Measurements from ENCODE around the gene NLRP9. TPM values are rescaled to one million over a fixed set of nuclear protein-coding genes. Genes with fewer than 3 reads are reported as not detected.
"Not testable (repeated sequence)": the region's sequence is repeated elsewhere in the genome, so short reads cannot be mapped to it uniquely, and the experiment has no call there.

The NLRP9 gene
- total RNA-seq, 2 experiments from 2014 or later: not detected

DNA sequence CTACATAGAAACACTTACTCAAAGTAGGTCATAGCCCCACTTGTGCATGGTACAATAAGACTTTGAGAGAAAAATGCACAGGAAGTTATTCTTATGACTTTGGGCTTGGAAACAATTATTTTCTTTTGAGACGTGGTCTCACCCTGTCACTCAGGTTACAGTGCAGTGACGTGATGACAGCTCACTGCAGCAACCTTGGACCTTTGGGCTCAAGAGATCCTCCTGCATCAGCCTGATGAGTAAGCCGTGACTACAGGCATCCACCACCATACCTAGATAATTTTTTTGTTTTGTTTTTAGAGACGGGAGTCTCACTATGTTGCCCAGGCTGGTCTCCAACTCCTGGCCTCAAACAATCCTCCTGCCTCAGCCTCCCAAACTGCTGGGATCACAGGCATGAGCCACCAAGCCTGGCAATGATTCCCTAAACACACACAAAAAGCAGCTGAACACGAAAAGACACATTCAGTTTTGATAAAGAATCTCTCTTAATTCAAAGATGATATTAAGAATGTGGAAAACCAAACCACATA, 17.9 kb downstream of the NLRP9 start:
- H3K4me1 Mint-ChIP-seq (ENCODE audit: low read depth): no peaks in the 10 kb centered on the region
- peaks cover 14% of the 10 kb centered on the region for H3K9me3 Mint-ChIP-seq
- DNase-seq: no peak
- CTCF ChIA-PET: no interaction called here
- H3K27me3 Mint-ChIP-seq (ENCODE audit: low read depth): peaks cover 46% of the 10 kb centered on the region
- no peak overlapping the region for H3K4me3 Mint-ChIP-seq
- peaks cover 2% of the 10 kb centered on the region for H3K36me3 Mint-ChIP-seq (ENCODE audit: low read depth)
- intact Hi-C loops (cut with micrococcal nuclease): no loop called here
- H3K27ac Mint-ChIP-seq: no peak overlapping the region

DNA sequence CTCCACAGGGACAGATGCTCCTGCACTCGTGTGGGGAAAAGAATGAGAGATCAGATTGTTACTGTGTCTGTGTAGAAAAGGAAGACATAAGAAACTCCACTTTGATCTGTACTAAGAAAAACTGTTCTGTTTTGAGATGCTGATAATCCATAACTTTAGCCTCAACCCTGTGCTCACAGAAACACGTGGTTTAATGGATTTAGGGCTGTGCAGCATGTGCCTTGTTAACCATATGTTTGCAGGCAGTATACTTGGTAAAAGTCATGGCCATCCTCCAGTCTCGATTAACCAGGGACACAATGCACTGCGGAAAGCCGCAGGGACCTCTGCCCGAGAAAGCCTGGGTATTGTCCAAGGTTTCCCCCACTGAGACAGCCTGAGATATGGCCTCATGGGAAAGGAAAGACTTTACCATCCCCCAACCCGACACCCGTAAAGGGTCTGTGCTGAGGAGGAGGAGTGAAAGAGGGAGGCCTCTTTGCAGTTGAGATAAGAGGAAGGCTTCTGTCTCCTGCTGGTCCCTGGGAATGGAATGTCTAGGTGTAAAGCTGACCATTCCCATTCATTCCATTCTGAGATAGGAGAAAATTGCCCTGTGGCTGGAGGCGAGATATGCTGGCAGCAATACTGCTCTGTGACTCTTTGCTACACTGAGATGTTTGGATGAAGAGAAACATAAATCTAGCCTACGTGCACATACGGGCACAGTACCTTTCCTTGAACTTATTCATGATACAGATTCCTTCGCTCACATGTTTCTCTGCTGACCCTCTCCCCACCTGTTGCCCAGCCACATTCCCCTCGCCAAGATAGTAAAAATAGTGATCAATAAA, 20.1 kb downstream of the NLRP9 start:
- H3K4me3 Mint-ChIP-seq; H3K36me3 Mint-ChIP-seq (ENCODE audit: low read depth); H3K4me1 Mint-ChIP-seq (ENCODE audit: low read depth); CTCF ChIA-PET; intact Hi-C loops (cut with micrococcal nuclease); DNase-seq; H3K27ac Mint-ChIP-seq: not testable (repeated sequence)
- H3K27me3 Mint-ChIP-seq (ENCODE audit: low read depth): peaks cover 51% of the 10 kb centered on the region
- peaks cover 14% of the 10 kb centered on the region for H3K9me3 Mint-ChIP-seq

DNA sequence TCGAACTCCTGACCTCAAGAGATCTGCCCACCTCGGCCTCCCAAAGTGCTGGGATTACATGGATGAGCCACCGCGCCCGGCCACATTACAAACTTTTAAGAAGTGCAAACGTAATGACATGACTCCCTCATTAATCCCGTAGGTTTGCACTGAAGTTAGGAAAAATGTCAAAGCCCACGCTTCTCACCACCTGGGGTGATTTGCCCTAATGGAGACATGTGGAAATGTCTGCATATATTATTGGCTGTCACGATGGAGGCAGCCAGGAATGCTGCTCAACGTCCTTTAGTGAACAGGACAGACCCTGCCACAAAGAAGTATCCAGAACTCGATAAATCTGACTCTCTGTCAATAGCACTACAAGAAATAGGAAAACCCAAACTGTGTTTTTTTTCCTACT, 21.0 kb downstream of the NLRP9 start:
- Mint-ChIP-seq H3K4me1 (ENCODE audit: low read depth) (no peaks in the 10 kb centered on the region), H3K27me3 (ENCODE audit: low read depth) (peaks cover 45% of the 10 kb centered on the region), H3K27ac (no peak overlapping the region), H3K4me3 (no peak overlapping the region), H3K36me3 (ENCODE audit: low read depth) (peaks cover 2% of the 10 kb centered on the region), H3K9me3 (peaks cover 13% of the 10 kb centered on the region)
- CTCF ChIA-PET: no interaction called here
- DNase-seq: no peak
- intact Hi-C loops (cut with micrococcal nuclease): no loop called here

DNA sequence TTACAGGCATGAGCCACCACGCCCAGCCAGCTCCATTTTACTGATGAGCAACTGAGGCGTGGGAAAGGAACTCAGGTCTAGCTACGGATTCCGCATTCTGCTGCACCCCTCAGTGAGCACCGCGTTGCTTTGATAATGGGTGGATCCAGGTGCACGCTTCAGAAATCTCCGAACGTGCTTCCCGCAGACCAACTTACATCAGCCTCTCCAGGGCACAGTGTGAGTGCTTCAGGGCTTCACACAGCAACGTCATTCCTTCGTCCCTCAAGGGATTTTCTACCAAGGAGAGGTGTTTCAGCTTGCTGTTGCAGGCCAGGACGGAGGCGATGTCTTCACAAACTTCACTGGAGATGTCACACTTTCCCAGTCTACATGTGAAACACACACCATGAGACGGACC, 21.7 kb downstream of the NLRP9 start:
- intact Hi-C loops (cut with micrococcal nuclease): no loop called here
- H3K27ac Mint-ChIP-seq: no peak overlapping the region
- H3K4me3 Mint-ChIP-seq: no peak overlapping the region
- no peaks in the 10 kb centered on the region for H3K36me3 Mint-ChIP-seq (ENCODE audit: low read depth)
- CTCF ChIA-PET: no interaction called here
- H3K27me3 Mint-ChIP-seq (ENCODE audit: low read depth): peaks cover 41% of the 10 kb centered on the region
- peaks cover 6% of the 10 kb centered on the region for H3K9me3 Mint-ChIP-seq
- DNase-seq: no peak
- no peaks in the 10 kb centered on the region for H3K4me1 Mint-ChIP-seq (ENCODE audit: low read depth)

DNA sequence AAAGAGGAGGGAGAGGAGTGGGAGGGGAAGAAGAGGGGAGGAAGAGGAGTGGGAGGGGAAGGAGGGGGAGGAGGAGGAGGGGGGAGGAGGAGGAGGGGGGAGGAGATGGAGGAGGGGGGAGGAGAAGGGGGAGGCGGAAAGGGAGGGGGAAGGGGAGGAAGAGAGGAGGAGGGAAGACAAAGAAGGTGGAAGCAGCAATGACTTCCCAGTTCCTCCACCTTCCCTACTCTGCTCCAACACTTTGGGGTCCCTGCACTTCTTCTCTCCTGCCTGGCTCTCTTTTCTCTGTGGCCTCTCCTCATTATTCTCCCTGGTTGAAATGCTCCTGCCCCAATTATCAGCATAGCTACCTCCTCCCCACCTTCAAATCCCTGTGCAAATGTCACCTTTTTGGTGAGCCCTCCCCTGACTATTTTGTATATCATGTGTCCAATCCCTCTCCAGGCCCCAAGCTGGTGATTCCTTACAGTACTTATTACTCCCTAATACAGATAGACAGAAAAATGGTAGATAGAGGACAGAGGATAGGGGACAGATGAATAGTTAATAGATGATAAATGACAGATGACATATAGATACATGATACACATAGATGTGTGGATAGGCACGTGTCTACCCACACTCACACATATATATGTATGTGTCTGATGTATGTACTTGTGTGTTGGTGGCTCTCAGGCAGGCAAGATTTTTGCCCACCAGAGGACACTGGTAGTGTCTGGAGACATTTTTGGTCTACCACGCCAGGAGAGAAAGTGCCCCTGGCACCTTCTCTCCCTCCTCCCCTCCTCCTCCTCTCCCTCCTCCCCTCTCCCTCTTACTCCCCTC, 25.2 kb downstream of the NLRP9 start:
- CTCF ChIA-PET: no interaction called here
- no peak overlapping the region for H3K27ac Mint-ChIP-seq
- DNase-seq: no peak
- H3K27me3 Mint-ChIP-seq (ENCODE audit: low read depth): peaks cover 19% of the 10 kb centered on the region
- no peak overlapping the region for H3K4me3 Mint-ChIP-seq
- H3K36me3 Mint-ChIP-seq (ENCODE audit: low read depth): no peaks in the 10 kb centered on the region
- no peaks in the 10 kb centered on the region for H3K4me1 Mint-ChIP-seq (ENCODE audit: low read depth)
- intact Hi-C loops (cut with micrococcal nuclease): no loop called here
- H3K9me3 Mint-ChIP-seq: no peaks in the 10 kb centered on the region

DNA sequence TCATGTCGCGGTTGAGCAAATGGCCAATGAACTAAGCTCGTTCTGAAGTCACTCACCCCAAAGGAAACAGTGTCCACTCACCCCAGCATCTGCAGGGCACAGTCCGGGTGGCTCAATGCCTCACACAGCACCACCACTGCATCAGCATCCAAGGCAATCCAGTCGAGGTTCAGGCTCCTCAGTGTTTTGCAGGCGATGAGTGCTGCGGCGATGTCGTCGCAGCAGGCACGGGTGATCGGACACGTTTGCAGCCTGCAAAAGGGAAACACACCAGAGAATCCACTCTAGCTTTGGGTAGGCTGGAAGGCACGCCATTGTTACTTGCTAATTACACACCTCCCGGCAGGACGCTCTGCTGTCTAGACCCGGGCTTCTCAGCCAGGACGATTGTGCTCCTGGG, 26.5 kb downstream of the NLRP9 start:
- CTCF ChIA-PET: no interaction called here
- no peak overlapping the region for H3K27ac Mint-ChIP-seq

DNA sequence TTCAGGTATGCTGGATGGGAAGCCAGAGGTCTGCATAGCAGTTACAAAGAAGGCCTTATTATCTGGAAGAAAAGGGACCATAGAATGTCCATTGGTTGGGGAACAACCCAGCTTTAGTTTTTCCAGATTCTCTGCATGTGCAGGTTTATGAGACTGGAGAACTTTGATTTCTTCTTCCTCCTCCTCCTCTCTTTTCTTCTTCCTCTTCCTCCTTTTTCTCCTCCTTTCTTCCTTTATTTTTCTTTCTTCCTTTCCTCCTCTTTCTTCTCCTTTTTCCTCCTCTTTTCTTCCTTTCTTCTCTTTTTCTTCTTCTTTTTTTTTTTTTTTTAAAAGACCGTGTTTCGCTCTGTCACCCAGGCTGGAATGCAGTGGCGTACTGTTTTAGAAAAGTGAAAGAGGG, 32.2 kb downstream of the NLRP9 start:
- Mint-ChIP-seq H3K4me3 (no peak overlapping the region), H3K27me3 (ENCODE audit: low read depth) (no peaks in the 10 kb centered on the region), H3K27ac (no peak overlapping the region), H3K4me1 (ENCODE audit: low read depth) (peaks cover 2% of the 10 kb centered on the region), H3K36me3 (ENCODE audit: low read depth) (peaks cover 14% of the 10 kb centered on the region), H3K9me3 (no peaks in the 10 kb centered on the region)
- intact Hi-C loops (cut with micrococcal nuclease): no loop called here
- CTCF ChIA-PET: no interaction called here
- DNase-seq: no peak

More for the DNA sequence above, 26.5 kb downstream of the NLRP9 start:
- Mint-ChIP-seq H3K36me3 (ENCODE audit: low read depth) (no peaks in the 10 kb centered on the region), H3K4me1 (ENCODE audit: low read depth) (no peaks in the 10 kb centered on the region), H3K9me3 (no peaks in the 10 kb centered on the region), H3K4me3 (no peak overlapping the region), H3K27me3 (ENCODE audit: low read depth) (peaks cover 8% of the 10 kb centered on the region)
- DNase-seq: no peak
- intact Hi-C loops (cut with micrococcal nuclease): no loop called here

DNA sequence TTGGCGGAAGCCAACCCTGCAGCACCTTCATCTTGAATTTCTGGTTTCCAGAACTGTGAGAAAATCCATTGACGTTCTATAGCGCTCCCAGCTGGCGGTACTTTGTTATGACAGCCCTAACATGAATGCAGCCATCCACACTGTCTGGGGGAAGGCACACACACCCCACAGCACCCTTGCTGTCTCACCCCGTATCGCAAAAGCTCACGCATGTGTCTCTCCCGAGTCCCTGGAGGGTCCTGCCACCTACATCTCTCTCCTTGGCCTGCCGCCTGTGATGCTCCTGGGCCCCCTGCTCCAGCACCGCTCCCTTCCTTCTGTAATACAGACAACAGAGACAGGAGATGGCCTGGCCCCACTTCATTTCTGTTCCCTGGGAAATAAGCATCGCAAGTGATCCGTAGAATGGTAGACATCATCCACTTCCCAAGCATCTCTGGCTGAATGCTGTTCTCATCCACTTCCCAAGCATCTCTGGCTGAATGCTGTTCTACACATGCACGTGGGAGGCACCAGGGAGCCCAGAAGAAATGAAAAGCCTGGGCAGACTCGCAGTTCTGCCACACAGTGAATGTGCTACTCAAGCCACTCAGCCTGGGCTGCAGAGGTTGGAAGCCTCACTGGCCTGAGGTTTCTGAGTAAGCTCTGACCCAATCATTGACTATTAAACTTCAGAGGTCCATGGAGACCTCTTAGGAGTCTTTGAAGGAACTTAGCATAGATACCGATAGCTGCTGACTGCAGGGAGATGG, 33.5 kb downstream of the NLRP9 start:
- intact Hi-C loops (cut with micrococcal nuclease): no loop called here
- H3K4me1 Mint-ChIP-seq (ENCODE audit: low read depth): peaks cover 2% of the 10 kb centered on the region
- no peak overlapping the region for H3K4me3 Mint-ChIP-seq
- H3K36me3 Mint-ChIP-seq (ENCODE audit: low read depth): peaks cover 20% of the 10 kb centered on the region
- CTCF ChIA-PET: no interaction called here
- H3K9me3 Mint-ChIP-seq: no peaks in the 10 kb centered on the region
- no peak overlapping the region for H3K27ac Mint-ChIP-seq
- DNase-seq: no peak
- no peaks in the 10 kb centered on the region for H3K27me3 Mint-ChIP-seq (ENCODE audit: low read depth)

DNA sequence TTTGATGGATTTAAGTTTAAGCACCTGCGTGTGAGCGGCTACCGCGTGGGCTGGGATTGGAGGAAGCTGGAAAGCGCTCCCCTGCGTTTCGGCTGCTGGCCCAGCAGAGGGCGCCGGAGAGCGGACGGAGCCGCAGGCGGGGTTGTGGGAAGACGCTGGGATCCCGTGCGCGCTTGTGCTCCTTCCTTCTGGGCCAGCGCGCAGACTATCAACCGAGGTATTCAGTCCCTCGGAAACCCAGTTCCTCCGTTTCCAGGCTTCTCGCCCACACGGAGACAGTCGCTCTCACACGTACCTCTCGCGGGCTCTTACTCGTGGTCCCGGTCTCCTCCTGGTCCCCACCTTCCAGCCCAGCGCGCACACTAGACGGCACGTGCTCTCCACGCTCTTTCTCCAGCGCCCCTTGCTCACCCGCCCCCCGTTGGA, 34.4 kb downstream of the NLRP9 start:
- Mint-ChIP-seq H3K9me3 (no peaks in the 10 kb centered on the region), H3K4me3 (no peak overlapping the region), H3K27ac (no peak overlapping the region), H3K4me1 (ENCODE audit: low read depth) (peaks cover 2% of the 10 kb centered on the region), H3K36me3 (ENCODE audit: low read depth) (peaks cover 22% of the 10 kb centered on the region), H3K27me3 (ENCODE audit: low read depth) (no peaks in the 10 kb centered on the region)
- intact Hi-C loops (cut with micrococcal nuclease): no loop called here
- DNase-seq: peak; percentile 51
- CTCF ChIA-PET: no interaction called here

DNA sequence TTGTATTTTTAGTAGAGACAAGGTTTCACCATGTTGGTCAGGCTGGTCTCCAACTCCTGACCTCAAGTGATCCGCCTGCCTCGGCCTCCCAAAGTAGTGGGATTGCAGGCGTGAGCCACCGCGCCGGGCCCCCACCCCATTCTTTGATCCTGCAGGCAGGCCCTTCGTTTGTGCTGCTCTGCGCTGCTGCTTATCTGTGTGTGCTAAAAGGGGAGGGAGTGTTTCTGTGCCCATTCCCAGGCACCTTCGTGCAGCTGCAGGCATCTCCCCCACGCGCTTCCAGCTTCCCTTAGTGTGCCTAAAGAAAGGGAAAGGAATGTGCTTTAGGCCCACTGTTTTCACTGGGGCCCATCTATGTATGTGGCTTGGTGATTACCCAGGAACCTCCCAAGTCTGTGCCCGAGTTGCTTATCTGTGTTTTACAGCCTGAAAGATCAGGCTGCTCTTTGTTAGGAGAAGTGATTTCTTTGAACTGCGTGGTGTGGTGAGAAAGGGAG, 36.0 kb downstream of the NLRP9 start:
- Mint-ChIP-seq H3K27me3 (ENCODE audit: low read depth) (no peaks in the 10 kb centered on the region), H3K27ac (no peak overlapping the region), H3K4me1 (ENCODE audit: low read depth) (peaks cover 2% of the 10 kb centered on the region), H3K4me3 (no peak overlapping the region), H3K36me3 (ENCODE audit: low read depth) (peaks cover 24% of the 10 kb centered on the region), H3K9me3 (no peaks in the 10 kb centered on the region)
- intact Hi-C loops (cut with micrococcal nuclease): no loop called here
- DNase-seq: no peak
- CTCF ChIA-PET: interaction anchor here (1.1 kb wide), 1 partner anchor 474 kb away, joined by 3 read pairs; the partner anchor contains the start of gene GALP

DNA sequence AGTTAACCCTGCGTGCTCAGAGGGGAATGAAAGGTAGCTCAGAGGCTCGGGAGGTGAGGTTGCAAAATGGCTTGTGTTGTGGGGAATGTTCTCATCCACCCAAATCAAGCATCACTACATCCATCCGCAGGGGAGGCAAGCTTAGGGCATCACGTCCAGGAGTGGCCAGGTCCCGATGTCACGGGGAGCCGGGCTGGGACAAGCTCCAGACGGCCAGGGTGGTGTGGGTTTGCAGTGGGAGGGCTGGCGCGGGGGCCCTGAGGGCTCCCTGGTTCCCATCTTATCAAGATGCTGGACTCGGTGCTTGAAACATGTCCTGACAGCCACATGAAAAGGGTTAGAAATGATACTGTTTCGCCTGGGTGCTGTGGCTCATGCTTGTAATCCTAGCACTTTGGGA, 37.4 kb downstream of the NLRP9 start:
- Mint-ChIP-seq H3K9me3 (no peaks in the 10 kb centered on the region), H3K4me1 (ENCODE audit: low read depth) (peaks cover 2% of the 10 kb centered on the region), H3K27ac (no peak overlapping the region), H3K27me3 (ENCODE audit: low read depth) (no peaks in the 10 kb centered on the region), H3K36me3 (ENCODE audit: low read depth) (peaks cover 29% of the 10 kb centered on the region), H3K4me3 (no peak overlapping the region)
- intact Hi-C loops (cut with micrococcal nuclease): no loop called here
- CTCF ChIA-PET: no interaction called here
- DNase-seq: no peak

DNA sequence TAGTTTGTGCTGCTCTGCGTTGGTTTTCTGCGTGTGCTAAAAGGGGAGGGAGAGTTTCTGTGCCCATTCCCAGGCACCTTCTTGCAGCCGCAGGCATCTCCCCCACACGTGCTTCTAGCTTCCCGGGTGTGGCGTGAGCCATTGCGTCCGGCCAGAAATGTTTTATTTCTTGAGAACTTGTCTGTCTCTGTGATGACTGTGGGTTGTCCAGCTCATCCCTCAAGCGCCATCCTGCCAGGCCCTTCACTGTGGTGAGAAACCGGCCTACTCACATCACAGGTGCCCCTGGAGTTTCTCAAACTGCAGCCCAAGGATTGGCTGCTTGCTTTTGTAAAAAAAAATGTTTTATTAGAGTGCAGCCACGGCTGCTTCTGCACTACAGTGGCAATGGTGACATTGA, 39.0 kb downstream of the NLRP9 start:
- H3K36me3 Mint-ChIP-seq (ENCODE audit: low read depth): peaks cover 30% of the 10 kb centered on the region
- no peak overlapping the region for H3K27ac Mint-ChIP-seq
- no peak for DNase-seq
- peaks cover 2% of the 10 kb centered on the region for H3K4me1 Mint-ChIP-seq (ENCODE audit: low read depth)
- no peaks in the 10 kb centered on the region for H3K9me3 Mint-ChIP-seq
- intact Hi-C loops (cut with micrococcal nuclease): no loop called here
- CTCF ChIA-PET: interaction anchor here (1.2 kb wide), 1 partner anchor 110 kb away, joined by 3 read pairs; no protein-coding TSS in a partner anchor
- no peaks in the 10 kb centered on the region for H3K27me3 Mint-ChIP-seq (ENCODE audit: low read depth)
- H3K4me3 Mint-ChIP-seq: no peak overlapping the region
